Right lung (tissue), 5 donors: Measurements from ENCODE around the gene SIRT7. TPM values are rescaled to one million over a fixed set of nuclear protein-coding genes. Genes with fewer than 3 reads are reported as not detected.
A peak's percentile ranks its signal among the peaks of the same experiment; 100 is the strongest.
"Not testable (repeated sequence)": the region's sequence is repeated elsewhere in the genome, so short reads cannot be mapped to it uniquely, and the experiment has no call there.

ENCODE experiments used
- DNase-seq, 2 donors: peaks; one replicate each; pipeline ENCODE4 v3.0.0-alpha.2; 2013
- polyA plus RNA-seq, 5 donors: library from polyadenylated mRNA; unstranded; fragments of 120-200 nt; gene quantifications; one replicate each; pipeline versions ENCODE4 v1.2.1 to v1.2.3, GENCODE V29; 2013; ENCODE audit warnings: inconsistent platforms in 1 of 5, low replicate concordance in 1 of 5; ENCODE audit not compliant: insufficient read length in 5 of 5, insufficient read depth in 1 of 5

The SIRT7 gene
- polyA plus RNA-seq, 5 donors = 9.7 to 15.2 (median 12.9) TPM

DNA sequence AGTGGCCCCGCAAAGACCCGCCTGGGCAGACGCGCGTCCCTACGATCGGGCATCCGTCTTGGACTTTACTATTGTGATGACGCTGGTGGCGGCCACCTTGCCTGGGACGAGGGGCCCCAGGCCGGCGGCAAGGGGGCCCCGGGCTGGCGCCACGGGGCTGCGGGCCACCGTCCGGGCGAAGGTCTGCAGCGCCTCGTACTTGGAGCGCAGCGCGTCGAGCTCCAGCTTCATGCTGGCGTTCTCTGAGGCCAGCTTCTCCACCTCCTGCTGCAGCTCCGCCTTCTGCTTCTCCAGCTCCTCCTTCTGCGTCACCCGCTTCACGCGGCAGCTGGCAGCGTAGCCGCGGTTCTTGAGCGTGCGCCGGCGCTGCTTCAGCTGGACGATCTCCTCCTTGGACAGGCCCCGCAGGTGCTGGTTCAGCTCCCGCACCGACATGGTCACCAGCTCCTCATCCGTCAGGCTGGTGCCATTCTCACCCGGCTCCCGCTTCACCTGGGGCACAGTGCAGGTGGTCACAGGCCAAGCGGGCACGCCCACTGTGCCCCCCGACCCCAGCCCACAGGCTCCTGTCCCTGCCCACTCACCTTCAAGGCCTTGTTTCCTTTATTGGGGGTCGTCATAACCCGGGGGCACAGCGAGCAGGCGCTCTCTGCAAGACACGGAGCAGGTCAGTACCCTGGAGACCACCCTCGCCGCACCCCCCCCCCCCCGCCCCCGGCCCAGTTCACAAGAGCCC, 4.8 kb upstream of the SIRT7 start:
- no peak for DNase-seq

- DNase-seq = no peak
Observed at GRCh38 chr17:81921996-81922565, 4.1 kb upstream of the SIRT7 start.

DNA sequence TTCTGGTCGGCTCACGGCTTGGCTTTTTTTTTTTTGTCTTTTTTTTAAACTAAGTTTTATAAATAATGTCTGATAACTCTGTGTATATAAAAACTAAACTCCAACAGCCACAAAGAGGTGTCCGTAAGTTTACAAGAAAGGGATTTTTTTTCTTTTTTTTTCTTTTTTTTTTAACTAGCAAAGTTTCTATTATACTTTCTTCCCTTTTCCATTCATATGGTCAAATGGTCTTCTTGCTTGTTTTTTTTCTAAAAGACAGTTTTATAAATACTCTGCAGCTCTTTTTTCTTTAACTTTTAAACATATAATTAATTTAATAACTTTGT, 3.5 kb upstream of the SIRT7 start:
- no peak for DNase-seq

DNA sequence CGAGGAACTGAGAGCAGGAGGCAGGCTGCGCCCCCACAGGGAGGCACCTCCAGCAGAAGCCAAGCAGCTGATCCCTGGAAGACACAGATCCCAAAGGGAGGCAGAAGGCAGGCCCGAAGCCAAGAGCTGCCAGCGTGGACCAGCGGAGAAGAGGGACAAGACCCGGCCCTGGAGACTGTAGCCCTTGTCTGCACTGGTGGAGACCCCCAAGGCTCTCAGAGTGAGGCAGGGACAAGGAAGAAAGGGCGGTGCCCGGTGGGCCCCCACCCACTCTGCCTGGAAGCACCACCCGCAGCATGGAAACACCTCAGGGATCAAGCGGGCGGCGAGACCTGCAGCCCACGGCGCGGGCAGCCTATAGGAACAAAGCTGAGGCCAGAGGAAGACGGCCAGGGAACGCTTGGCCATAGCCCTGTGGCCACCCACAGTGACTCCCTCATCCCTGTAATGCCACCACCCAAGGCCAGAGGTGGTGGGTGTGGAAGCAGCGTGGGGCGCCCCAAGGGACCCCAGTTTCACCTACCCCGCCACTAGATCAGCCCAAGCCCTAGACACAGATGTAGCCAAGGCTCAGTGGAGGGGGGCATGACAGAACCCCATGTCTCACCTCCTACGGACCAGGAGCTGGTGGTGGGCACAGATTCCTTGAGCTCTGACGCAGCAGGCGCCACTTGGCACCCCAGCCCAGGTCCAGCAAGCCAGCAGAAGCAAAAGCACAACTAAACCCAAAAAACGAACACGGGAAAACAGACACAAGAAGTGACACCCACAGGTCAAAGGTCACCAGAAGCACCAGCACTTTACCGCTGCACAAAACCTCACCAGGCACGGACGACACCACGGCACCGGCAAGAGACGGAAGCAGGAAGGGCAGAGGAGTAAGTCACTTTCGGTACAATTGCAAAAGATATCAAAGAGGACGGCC, 2.9 kb upstream of the SIRT7 start:
- no peak for DNase-seq

- no peak for DNase-seq
Observed at GRCh38 chr17:81918832-81919545, 1.0 kb upstream of the SIRT7 start.

- DNase-seq = not testable (repeated sequence)
Observed at GRCh38 chr17:81918333-81918669, 325 bp upstream of the SIRT7 start.

DNA sequence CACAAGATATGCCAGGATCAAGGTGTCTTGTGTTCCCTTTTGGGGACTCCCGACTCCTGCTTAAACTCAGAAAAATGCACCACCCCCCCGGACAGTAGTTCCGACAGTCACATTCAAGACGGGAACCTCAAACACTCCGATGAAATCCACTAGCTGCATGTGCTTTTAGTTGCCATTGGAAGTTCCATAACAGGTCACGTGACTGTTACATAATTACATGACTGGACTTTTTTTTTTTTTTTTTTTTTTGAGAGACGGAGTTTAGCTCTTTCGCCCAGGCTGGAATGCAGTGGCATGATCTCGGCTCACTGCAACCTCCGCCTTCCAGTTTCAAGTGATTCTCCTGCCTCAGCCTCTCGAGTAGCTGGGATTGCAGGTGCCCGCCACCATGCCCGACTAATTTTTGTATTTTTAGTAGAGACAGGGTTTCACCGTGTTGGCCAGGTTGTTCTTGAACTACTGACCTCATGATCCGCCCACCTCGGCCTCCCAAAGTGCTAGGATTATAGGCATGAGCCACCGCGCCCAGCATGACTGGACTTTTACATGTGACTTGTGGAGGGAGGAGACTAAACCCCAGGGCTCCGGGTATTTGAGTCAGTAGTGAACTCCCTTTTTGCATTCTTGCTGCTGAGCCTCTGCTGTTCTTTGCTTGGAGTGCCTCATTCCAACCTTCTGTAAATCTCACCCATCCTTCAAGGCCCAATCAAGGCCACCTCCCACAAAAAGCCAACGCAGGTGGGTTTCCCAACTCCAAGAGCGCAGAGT, 1.6 kb downstream of the SIRT7 start:
- no peak for DNase-seq

DNA sequence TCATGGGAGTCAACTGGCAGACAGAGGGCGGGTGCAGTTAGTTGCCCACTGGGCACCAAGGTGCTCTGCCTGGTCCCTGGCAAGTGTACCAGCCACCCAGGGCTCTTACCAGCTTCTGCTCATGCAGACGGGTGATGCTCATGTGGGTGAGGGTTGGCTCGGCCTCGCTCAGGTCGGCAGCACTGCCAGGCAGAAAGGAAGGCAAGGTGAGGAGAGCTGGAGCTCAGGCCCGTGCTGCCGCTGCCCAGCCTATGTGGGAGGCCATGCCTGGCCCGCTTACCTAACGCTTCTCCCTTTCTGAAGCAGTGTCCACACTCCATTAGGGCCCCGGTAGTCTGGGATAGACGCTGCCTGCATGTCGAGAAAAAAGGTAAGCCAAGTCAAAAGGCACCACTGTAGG, 2.6 kb downstream of the SIRT7 start:
- DNase-seq = no peak

DNA sequence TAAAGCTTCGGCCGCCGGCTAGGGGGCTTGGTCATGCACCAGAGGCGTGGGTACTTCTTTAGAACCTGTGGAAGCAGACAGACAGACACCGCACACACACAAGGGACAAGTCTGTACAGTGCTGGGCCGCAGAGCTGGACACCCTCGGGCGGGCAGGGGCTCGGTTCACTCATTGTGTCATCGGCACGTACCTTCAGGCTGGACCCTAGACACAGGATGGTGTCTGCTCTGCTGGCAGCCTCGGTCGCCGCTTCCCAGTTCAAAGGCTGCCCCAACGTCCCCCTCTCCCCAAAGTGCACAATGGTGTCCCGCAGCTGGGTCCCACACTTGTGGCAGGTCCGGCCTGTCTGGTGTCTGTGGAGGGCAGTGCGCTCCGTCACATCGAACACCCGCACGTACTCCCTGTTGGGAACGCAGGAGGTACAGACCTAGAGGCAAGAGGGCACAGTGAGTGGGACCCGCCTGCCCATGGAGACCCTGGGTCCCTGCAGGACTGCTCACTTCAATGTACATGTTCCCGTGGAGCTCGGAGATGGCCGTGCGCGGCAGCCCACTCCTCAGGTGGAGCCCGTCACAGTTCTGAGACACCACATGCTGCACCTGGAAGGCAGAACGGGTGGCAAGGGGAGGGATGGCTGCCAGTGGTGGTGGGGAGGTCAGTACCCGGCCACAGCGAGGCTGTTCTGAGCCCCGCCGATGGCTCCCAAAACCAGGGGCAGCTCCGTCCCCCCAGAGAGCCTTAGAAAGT, 3.7 kb downstream of the SIRT7 start:
- DNase-seq = no peak

DNA sequence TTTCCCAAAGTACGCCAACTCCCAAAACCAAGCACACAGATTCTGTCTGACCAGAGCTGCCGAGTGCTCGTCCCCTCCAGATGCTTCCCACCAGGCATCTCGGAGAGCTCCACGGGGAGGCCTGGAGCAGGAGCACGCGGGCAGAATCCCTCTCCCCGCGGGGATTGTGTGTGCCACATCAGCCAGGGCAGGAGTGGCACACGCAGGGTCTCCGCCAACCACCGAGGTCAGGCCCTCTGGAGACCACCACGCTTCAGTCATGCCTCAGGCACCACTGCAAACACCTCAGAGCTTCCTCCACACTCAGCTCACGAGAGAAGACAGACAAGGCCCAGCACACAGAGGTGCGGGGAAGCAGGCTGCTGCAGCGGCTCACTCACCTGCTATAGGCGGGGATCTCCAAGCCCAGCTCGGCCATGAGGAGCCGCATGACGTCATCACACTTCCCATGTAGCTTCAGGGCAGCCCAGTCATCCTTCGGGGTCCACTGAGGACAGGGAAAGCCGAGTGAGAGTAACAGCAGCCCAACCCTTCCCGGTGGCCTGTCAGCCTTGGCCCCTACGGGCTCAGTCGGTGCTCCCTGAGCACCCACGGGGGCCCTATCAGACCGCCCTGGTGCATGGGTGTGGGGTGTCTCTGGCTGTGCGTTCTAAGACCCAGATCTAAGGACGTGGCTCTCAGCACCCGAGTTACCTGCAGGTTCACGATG, 4.4 kb downstream of the SIRT7 start:
- no peak for DNase-seq

- DNase-seq = no peak
Observed at GRCh38 chr17:81912441-81913309, 5.3 kb downstream of the SIRT7 start.

- no peak for DNase-seq
Observed at GRCh38 chr17:81911969-81912368, 6.0 kb downstream of the SIRT7 start.

- peak; percentile 83 to 87 for DNase-seq
Observed at GRCh38 chr17:81911277-81911961, 6.6 kb downstream of the SIRT7 start, which contains the start of gene PCYT2. Gene PCYT2, minus strand, starts transcription at chr17:81911399. Its CDS starts 44 bp downstream, at chr17:81911355.

- DNase-seq = no peak
Observed at GRCh38 chr17:81910840-81911276, 7.1 kb downstream of the SIRT7 start.

DNA sequence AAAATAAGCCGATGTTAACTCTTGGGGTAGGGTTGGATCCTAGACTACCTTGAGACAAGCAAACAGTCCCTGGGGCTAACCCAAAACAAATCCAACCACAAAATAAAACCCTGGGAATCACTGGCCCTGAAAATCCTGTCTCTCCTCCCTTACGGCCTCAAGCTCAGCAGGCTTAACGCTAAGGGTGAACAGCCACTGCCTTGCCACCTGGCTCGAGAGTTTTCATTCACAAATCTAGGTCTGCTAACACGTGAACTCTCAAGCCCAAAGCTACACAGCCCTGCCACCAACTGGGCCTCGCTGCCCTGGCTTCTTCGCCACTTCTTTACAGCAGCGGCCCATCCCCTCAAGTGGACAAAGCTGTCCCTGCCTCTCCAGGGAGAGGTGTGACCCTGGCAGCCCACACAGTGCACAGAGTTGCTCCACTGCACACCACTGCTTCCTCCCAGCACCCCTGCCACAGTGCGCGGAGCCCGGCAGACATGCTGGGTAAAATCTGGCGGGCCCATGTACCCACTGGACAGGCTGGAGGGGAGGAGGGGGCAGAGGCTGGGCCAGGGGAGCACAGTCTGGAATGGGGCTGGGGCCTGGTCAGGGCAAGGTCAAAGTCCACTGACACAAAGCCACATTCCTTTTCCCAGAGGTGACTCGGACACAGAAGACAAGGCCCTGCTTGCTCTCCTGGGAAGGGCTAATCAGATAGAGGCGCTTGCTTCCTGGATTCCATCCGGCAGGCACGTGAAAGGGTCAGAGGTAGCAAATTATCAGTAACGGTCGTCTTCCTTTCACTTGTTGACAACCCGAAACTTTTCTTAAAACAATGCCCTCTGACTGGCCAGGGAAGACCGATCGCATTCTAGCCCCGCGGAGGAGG, 7.8 kb downstream of the SIRT7 start:
- DNase-seq = no peak

DNA sequence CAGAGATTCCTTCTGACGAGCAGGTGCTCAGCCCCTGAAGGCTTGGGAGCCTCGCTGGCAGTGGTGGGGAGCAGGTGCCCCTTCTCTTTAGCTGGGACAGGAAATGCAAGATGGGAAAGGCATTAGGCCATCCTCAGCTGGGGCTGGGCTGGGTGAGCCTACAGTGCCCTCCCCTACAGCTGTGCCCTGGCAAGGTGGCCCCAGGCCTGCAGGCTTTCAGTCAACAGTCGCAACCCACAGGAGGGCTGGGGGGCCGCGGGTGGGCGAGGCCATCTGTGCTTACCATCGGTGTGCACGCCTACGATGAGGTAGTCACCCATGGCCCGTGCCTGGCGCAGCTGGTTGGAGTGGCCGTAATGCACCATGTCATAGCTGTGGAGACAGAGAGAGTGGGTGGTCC, 8.7 kb downstream of the SIRT7 start:
- no peak for DNase-seq

DNA sequence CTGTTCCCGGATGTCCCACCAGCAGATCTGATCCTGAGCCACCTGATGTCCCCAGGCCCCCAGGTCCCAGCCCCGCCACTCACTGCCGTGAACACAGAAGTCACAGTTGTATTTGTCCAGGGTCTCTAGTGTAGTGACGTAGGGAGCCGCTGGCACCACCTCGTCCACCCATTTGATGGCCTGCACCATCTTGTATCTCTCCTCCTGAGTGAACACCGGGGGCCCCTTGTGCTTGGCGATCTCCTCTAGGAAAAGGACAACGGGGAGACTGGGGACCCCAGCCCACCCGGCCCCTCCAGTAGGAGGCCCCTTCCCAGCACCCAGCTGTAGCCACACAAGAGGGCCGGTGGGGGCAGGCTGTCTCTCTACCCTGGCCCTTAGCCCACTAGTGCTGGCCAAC, 9.2 kb downstream of the SIRT7 start:
- no peak for DNase-seq
